ENCODE measurements around the gene SPSB2. TPM values are rescaled to one million over a fixed set of nuclear protein-coding genes. Genes with fewer than 3 reads are reported as not detected.

Gene SPSB2
- total RNA-seq, 1 donor: 8.0 TPM

DNA sequence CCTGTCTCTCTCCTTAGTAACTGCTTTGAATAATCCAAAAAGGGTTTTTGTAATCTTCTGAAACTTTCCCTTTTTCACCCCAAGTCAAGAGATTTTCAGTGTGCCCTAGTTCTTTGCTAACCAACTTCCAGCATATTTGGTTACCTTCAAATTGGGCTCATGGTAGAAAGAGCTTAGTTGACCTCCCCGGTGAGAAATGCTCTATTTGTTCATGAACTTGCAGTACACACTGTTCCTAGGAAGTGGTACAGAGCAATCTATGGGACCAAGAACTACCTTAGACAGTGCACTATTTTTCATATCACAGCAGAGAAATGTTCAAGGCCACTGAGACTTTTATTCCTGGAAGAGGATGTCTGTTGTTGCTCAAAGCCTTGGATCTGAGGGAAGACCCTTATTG, 19.5 kb downstream of the SPSB2 start:
- TF ChIP-seq, protein P1, sequence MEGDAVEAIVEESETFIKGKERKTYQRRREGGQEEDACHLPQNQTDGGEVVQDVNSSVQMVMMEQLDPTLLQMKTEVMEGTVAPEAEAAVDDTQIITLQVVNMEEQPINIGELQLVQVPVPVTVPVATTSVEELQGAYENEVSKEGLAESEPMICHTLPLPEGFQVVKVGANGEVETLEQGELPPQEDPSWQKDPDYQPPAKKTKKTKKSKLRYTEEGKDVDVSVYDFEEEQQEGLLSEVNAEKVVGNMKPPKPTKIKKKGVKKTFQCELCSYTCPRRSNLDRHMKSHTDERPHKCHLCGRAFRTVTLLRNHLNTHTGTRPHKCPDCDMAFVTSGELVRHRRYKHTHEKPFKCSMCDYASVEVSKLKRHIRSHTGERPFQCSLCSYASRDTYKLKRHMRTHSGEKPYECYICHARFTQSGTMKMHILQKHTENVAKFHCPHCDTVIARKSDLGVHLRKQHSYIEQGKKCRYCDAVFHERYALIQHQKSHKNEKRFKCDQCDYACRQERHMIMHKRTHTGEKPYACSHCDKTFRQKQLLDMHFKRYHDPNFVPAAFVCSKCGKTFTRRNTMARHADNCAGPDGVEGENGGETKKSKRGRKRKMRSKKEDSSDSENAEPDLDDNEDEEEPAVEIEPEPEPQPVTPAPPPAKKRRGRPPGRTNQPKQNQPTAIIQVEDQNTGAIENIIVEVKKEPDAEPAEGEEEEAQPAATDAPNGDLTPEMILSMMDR (IDR thresholded peaks at IDR 0.05; ENCODE audit: insufficient read depth, low read length): no peak
- H3K4me3 ChIP-seq (ENCODE audit: low read depth, low read length): peak overlapping the region; percentile 80

DNA sequence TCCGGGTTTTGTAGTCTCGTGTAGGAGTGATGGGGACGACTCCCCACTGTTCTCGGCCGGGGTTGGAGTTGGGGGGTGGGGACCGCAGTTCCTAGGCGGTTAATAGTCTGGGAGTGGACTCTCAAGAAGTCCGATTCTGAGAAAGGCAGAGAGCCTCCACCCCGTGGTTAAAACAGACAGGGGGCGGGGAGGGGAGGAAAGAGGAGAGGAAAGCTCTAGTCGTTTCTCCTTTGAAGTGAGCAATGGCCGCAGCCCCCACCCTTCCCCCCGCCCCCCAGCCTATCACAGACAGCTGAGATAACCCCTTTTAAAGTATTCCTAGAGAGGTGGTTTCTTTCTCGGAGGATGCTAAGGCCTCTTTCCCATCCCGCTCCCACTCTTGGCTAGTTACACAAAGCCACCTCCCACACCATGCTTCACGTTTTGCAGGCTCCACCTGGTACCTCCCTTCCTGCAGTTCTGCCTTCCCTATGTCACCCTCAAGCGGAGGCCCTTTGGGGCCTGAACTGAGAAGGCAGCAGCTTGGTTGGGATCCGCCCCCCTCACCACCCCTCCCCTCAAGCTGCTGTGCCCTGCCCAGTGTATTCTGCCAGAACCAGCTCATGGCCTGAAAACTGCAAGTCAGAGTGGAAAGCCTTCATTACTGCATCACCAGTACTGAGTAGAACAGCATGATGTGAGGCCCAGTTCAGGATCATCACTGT, 20.3 kb downstream of the SPSB2 start:
- TF ChIP-seq, protein P1 (IDR thresholded peaks at IDR 0.05; ENCODE audit: insufficient read depth, low read length): no peak
- peak overlapping the region; percentile 80 for H3K4me3 ChIP-seq (ENCODE audit: low read depth, low read length)
- DNase-seq (ENCODE audit: low read depth): peak; percentile 86

More for the DNA sequence above, 19.5 kb downstream of the SPSB2 start:
- DNase-seq (ENCODE audit: low read depth): no peak

DNA sequence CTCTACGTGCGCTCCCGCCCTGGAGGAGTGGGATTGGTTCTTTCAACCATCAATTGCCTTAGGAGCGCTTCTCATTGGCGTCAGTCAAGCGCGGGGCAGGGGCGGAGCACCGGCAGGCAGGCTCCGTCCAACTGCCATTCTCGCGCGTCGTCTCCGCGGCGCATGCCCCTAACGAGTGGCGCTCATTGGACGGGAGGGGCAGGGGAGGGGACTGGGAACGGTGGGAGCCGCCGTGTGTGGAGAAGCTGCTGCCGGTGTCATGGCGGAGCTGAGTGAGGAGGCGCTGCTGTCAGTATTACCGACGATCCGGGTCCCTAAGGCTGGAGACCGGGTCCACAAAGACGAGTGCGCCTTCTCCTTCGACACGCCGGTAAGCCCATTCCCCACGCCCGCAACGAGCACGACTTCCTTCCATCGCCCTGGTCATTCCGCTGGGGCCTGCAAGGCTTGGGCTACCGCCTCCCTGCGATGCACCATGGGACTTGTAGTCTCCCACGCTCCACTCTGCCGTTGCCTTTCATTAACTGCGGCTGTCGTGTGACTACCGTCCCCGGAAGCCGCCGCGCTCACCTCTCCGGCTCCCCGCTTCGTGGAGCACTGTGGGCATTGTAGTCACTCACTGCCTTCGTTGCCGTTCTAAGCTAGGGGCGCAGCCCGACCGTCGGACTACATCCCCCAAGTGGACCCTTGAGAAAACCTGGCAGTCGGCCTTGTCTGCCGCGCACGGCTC, 21.0 kb downstream of the SPSB2 start, which contains the start of gene USP5:
Gene USP5 (plus strand): TSS at position 230 of the 730 bp plus-strand sequence. CDS start 30 bp downstream, at position 260.
- TF ChIP-seq, protein P1 (IDR thresholded peaks at IDR 0.05; ENCODE audit: insufficient read depth, low read length): no peak
- H3K4me3 ChIP-seq (ENCODE audit: low read depth, low read length): peak within 1 kb of the TSS; percentile 97
- peak; percentile 100 for DNase-seq (ENCODE audit: low read depth)

DNA sequence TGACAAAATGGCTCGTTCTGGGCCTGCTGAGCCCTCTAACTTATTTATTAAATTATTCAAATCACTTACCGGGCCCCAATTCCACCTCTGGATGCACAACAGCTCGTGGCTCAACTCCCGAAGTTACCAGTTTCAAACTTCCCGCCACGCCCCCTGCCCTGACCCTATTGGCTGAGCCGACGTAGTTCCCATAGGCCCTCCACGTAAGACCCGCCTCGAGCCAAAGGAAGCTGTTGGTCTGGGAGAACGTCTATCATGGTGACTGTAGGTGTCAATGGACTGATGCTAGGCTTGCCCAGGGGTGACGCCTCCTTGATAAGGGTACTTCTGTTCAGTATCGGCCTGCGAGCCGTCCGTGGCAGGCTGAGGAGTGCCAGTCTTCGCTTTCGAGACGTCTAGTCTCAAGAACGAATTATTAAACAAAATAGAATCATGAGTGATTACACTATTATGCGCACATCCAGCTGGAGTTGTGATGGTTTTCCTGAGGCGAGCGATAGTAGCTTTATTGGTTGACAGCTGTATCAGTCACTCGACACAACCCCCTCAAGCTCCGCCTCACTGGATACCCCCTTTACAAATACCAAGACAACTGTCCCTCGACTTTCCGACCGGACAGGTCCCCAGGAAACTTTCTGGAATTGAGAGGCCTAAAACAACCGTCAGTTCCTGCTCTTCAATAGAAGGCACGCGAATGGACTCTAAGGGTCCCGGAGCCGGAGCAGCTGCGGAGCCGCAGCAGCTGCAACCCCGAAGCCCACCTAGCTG, 21.8 kb downstream of the SPSB2 start, which contains the start of gene CDCA3:
Gene CDCA3 (minus strand): TSS at position 134 of the 768 bp plus-strand sequence. CDS start 334 bp downstream, outside the sequence.
- H3K4me3 ChIP-seq (ENCODE audit: low read depth, low read length): peak within 1 kb of the TSS; percentile 97
- TF ChIP-seq, protein P1 (IDR thresholded peaks at IDR 0.05; ENCODE audit: insufficient read depth, low read length): no peak
- peak; percentile 99 for DNase-seq (ENCODE audit: low read depth)

DNA sequence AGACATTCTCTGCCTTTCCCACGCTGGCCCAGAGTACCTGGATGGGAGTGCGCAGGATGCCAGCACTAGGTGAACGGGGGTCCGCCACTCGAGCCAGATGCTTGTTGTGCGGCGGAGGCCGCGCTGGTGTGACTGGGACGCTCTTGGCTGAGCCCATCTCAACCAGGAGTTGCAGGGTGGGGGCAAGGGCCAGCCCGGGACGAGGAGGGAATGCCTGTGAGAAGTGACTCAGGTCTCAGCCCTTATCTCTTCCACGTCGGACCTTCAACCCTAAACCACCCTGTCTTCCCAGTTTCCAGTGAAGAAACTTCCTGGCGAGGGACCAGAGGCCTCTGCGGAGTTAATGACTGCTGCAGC, 22.3 kb downstream of the SPSB2 start:
- DNase-seq (ENCODE audit: low read depth): no peak
- TF ChIP-seq, protein P1 (IDR thresholded peaks at IDR 0.05; ENCODE audit: insufficient read depth, low read length): no peak
- H3K4me3 ChIP-seq (ENCODE audit: low read depth, low read length): peak overlapping the region; percentile 61

DNA sequence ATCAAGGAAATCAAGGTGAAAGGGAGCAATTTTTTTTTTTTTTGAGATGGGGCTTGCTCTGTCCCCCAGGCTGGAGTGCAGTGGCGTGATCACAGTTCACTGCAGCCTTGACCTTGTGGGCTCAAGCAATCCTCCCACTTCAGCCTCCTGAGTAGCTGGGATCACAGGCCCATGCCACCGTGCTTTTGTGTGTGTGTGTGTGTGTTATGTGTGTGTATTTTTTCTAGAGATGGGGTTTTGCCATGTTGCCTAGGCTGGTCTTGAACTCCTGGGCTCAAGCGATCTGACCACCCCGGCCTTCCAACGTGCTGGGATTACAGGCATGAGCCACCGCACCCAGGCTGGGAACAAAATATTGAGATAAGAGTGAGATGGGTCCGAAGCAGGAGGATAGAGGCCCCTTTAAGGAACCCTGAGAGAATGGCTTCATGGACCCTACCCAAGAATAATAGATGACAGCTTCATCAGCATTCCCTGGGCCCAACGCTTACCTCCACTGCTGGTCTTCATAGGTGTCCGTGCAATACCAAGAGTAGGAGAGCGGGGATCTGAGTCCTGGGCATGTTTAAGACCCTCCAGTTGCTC, 23.0 kb downstream of the SPSB2 start:
- TF ChIP-seq, protein P1 (IDR thresholded peaks at IDR 0.05; ENCODE audit: insufficient read depth, low read length): no peak
- no peak for DNase-seq (ENCODE audit: low read depth)
- H3K4me3 ChIP-seq (ENCODE audit: low read depth, low read length): peak overlapping the region; percentile 61
